Measurements from ENCODE around the gene RASA4.
"Not testable (repeated sequence)": the region's sequence is repeated elsewhere in the genome, so short reads cannot be mapped to it uniquely, and the experiment has no call there.

Gene RASA4

DNA sequence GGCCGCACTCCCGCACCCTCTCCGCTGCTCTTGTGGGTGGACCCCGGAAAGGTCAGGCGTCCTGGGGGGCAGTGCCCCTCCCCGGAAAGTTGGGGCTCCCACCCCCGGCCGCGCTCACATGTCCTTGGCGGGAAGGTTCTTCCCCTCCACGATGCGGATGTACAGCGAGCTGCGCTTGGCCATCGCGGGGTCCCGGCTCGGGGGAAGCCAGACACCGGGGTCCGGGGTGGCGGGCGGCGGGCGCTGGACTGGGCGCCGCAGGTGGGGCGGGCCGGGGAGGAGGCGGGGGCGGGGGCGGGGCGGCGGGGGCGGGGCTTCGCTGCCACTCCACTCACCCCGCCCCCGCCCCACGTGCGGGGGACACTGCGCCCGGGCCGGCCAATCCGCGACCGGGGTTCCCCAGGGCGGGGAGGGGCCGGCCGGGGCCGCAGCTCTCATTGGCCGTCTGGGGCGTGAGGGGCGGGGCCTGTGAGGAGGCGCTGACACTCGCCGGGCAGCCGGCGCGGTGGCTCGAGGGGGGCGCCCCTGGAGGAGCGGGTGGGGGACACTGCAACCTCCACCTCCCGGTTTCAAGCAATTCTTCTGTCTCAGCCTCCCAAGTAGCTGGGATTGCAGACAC is at the start of gene RASA4:
Gene RASA4, minus strand, starts transcription at position 250 of the 619 bp plus-strand sequence. Its CDS starts 67 bp downstream, at position 183.
- not testable (repeated sequence) for DNase-seq

DNA sequence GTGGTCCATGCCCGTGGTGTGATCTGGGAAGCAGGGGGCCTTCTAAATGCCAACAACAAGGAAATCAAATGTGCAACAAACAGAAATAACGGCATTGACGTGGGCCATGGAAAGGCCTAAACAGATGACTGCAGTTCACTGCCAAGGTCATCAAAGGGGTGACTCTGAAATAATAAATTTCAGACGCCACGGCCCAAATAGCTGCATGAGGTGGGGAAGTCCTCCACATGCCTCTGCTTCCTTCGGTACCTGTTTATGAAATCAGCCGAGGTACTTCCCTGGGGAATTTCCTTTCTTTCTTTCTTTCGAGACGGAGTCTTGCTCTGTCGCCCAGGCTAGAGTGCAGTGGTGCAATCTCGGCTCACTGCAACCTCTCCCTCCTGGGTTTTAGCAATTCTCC is 48.2 kb upstream of the RASA4 start:
- DNase-seq, result not testable (repeated sequence)

DNA sequence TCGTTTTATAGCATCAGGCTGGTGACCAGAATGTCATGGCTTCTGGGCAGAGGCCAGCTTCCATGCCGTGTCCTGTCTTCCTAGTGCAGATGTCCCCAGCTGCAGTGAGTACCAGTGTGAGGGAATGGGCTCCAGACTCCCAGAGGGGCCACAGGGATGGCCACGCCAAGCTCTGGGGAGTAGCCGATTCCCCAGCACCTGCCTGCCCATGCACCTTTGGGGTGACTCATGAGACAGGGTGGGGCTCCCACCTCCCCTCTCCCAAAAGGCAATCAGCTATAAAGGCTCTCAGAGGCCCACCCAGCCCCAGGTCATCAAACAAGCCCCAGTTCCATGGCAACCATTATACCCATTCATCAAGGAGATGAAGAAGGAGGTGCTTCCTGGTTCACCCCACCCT is 33.4 kb upstream of the RASA4 start, which contains the start of gene SPDYE2B:
Gene SPDYE2B, plus strand, starts transcription at position 396 of the 400 bp plus-strand sequence. CDS start 2,030 bp downstream, outside the sequence.
- DNase-seq, result not testable (repeated sequence)

DNA sequence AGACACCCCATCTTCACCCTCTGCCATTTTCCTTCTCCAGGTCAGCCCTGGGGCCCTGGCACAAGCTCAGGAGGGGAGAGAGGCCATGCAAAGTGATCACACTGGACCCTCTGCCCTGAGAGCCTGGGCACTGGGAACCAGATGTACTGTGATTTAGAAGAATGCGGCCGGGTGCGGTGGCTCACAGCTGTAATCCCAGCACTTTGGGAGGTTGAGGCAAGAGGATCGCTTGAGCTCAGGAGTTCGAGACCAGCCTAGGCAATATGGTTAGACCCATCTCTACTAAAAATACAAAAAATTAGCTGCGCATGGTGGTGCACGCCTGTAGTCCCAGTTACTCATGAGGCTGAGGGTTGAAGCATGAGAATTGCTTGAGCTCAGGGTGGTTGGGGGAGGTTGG is 31.3 kb upstream of the RASA4 start:
- not testable (repeated sequence) for DNase-seq

DNA sequence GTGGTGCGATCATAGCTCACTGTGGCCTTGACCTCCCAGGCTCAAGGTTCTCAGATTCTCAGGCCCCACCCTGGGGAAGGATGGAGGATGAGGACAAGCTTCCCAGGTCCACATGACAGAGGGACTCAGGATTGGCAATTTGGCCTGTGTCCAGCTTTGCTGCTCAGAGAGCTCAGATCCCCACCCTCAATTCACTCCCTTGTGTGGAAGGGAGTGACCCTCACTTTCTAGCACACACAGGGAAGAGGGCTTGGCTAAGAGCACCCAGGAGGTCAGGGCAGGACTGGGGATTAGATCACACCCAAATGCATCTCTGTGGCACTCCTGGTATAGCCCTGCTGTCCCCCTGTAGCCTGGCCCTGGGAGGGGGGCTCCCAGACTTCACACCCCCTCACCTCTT is 26.8 kb upstream of the RASA4 start:
- not testable (repeated sequence) for DNase-seq

DNA sequence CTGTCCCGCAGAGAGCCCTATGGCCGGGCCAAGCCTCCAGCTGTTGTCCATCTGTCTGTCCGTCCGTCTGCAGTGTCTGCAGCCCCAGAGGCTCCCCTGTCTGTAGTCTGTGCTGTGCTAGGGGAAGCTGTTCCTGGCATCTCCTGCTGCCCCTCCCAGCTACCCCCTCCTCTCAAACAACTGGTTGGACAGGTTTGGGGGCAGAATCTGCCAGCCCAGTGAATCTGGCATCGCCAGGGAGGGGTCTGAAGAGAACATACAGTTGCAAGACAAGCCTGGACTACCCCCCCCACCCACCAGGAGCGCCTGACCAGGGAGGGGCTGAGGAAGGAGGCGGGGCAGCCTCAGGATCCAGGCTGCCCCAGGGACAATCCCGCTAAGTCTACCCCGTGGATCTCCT is 26.1 kb upstream of the RASA4 start, which contains the start of gene UPK3BL1:
Gene UPK3BL1, minus strand, starts transcription at position 101 of the 400 bp plus-strand sequence. Its CDS starts 50 bp downstream, at position 51.
- DNase-seq, result not testable (repeated sequence)

DNA sequence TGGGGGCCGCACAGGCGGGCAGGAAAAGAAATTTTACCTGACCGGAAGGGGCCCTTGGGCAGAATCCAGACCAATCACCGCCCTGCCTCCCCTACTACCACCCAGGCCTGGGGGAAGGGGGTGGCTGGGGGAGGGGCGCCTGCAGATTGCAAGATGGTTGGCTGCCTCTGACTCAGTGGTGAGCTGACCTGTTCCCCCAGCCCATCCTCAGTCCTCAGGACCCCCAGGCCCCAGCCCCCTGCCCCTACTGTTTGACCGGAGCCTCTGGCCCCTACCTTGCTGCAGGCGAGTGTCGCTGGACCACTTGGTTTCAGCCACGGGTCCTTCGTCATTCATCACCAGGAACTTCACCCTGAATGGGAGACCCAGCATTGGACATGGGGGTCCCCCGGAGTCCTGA is 22.3 kb upstream of the RASA4 start:
- not testable (repeated sequence) for DNase-seq

DNA sequence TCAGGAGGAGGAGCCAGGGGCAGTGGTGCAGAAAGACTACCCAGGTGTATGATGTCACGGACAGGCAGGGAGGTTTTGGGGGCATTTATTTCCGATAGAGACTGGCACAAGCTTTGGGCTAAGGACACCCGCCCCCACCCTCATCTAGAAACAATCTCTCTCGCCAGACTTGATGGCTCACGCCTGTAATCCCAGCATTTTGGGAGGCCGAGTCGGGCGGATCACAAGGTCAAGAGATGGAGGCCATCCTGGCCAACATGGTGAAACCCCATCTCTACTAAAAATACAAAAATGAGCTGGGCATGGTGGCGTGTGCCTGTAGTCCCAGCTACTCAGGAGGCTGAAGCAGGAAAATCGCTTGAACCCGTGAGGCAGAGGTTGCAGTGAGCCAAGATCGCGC is 20.4 kb upstream of the RASA4 start:
- not testable (repeated sequence) for DNase-seq

DNA sequence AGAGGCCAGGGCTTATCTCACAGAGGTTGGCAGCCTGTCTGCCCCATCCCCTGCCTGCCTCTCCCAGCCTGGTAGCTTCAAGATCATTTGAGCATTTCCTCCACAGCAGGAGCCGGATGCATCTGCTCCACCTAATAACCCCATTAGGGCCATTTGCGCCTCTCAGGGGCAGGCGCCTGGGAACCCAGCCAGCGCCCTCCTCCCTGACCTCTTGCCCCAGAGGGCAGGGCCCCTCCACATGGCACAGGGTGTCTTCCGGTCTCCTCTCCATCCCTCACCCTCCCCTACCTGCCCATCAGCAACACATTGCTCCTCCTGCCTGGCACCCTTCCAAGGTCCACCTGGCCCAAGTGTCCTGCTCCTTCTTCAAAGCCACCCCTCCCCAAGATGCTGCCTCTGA is 18.8 kb upstream of the RASA4 start:
- not testable (repeated sequence) for DNase-seq

DNA sequence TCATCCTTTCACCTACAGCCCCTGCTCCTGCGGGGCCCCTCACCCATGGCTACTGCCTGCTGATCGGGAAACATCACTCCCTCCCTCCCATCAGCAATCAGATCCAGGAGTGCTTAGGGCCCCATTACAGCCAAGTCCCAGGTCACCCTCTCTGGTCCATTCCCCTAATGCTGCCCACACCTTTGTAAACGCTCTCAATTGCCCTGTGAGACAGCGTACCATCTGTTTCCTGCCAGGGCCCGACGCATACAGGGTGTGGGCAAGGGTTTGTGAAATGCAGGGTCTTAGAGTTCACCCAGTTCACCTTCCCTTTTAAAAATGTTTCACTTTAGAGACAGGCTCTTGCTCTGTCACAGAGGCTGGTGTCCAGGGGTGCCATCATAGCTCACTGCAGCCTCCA is 17.7 kb upstream of the RASA4 start:
- DNase-seq, result not testable (repeated sequence)

DNA sequence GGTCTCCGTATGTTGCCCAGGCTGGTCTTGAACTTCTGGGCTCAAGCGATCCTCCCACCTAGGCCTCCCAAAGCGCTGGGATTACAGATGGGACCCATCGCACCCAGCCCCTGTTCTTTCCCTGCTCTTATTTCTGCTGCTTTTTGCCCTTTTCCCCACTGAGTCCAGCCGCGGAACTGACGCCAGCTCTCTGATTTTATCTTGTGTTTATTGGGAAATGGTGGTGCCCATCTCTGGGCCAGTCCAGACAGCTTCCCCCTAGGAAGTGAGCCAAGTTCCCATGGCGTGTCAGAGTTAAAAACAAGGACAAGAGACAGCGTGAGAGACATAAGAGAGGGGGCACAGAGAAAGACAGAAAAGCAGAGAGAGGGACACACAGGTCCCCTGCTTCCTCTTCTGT is 14.1 kb upstream of the RASA4 start:
- DNase-seq, result not testable (repeated sequence)

DNA sequence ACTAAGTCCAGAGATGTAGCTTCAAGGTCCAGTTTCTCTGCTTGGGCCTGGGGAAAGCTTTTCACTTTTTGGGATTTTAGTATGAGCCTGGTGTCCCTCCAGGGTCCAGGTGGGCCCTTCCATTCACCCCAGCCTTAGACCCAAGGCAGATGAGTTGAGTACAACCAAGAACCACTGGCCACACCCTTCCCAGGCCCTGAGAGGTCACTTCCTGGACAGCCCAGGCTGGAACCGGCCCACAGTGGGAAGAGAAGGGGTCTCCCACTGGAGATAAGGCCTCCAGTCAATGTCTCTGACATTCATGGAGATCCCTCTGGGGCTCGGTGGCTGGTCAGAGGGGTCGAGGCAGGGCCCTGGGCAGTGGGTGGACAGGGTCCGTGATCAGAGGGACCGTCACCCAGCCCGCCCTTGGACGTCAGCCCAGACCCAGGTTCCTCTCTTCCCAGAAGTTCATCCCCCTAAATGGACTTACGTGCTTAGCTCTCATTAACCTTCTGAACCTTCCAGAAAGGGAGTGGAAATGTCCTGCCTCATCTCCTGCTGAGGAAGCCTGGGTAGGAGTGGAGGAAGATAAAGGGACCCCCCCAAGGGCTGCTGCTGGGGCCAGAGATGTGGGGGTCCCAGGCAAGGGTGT is 10.8 kb upstream of the RASA4 start:
- DNase-seq, result not testable (repeated sequence)

DNA sequence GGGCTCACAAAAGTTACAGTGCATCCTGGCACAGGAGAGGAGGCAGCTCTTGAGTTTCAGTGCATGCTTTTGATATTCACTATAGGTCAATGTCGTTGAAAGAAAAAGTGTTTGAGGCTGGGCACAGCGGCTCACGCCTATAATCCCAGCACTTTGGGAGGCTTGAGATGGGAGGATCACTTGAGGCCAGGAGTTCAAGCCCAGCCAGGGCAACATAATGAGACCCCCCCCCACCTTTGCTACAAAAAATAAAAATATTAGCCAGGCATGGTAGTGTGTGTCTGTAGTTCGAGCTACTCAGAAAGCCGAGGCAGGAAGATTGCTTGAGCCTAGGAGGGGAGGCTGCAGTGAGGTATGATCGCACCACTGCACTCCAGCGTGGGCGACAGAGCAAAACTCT is 1.6 kb upstream of the RASA4 start:
- DNase-seq, result not testable (repeated sequence)

DNA sequence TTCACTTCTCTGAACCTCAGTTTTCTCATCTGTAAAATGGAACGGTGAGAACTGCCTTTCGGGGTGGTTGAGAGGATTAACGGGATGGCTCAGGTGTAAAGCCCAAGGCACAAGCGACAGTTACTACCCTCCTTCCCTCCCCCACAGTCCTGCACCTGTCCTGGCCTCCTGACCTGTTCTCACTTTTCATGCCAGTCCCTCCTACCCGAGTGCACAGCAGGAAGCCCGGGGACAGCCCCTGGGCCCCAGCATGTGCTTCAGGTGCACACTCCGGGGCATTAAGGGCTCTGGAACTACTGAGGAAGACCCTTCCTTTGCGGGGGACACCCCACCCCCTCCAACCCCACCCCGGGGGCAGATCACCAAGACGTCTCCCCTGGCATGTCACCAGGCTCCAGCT is 626 bp downstream of the RASA4 start:
- not testable (repeated sequence) for DNase-seq

DNA sequence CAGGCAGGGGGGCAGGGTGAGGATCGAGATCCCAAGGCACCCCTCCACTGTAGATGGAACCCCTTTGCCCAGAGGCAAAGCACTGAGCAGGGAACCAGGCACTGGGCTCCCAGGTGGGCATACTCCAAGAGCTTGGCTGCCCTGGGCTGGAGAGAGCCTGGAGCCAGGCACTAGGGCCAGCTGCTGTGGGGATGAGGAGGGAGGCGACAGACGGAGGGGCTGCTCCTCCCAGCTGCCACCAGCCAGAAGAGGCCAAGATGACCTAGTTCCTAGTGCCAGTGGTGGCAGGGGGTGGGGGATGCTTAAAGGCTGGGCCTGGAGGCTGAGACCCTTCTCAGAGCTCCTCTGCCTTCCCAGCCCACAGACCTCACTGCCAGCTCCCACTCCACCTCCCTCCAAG is 1.7 kb downstream of the RASA4 start:
- not testable (repeated sequence) for DNase-seq

DNA sequence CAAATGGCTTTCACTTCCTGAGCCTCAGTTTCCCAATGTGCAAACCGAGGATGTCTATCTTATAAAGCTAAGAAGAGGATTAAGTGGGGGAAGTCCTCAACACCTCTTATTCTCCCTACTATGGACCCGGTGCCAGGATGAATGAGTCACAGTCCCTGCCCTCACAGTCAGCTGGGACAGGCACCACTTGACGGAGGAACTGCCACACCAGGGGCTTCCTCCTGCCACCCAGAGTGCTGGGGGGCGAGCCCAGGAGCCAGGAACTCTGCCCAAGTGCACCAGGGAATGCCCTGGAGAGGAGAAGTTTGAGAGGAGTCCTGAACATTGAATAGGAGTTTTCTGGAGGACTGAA is 2.2 kb downstream of the RASA4 start:
- not testable (repeated sequence) for DNase-seq

DNA sequence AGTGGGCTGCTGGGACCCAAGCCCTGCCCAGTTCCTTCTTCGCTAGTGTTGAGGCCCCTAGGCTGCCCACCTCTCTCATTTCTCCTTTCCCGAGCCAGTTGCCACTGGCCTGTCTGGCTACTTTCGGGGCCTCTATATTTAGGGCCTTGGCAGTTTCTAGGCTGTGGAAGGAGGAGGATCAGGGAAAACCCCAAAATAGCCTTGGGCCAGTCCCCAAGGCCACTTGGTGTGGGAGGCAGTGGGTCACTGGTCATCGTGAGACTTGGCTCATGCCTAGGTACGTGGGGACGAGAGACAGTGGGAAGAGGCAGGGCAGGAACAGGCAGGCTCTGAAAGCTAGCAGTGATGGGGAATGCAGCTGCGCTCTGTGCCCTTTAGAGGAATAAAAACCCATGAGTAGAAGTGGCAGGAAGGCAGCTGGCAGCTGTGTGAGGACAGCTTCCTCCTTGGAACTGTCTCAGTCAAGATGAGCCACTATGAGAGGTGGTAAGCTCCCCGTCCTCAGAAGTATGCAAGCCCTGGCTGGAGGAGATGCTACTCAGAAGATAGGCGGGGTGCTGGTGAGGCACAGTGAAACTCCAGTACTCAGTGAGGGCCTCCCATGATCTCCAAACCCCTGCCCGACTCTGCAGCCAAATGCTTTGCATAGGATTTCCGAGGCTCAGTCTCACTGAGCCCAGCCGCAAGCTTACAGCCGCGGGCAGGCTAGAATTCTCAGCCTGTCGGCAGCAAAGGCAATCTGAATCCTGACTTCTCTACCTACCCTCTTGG is 2.8 kb downstream of the RASA4 start:
- not testable (repeated sequence) for DNase-seq

DNA sequence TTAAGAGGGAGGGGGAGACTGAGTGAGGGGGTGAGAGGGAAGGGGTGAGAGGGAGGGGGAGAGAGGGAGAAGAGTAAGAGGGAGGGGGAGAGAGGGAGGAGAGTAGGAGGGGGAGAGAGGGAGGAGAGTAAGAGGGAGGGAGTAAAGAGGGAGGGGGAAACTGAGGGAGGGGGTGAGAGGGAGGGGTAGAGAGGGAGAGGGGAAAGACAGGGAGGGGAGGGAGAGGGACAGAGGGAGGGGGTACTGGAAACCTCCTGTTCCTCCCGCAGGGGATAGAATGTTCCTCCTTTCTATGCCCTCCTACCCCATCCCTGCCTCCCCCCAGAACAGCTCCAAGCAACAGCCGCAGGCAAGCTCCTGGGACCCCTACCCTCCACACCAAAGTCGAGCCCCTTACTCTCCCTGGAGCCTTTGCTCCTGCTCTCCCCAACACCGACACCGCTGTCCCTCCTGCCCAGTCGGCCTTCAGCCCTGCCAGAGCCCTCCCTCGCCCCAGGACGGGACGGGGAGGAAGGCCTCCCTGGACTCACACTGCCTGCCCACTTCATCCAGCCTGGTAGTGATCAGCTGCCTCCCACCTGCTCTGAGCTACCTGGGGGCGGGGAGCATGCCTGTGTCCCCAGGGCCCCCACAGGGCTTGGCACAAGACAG is 4.8 kb downstream of the RASA4 start:
- DNase-seq, result not testable (repeated sequence)

DNA sequence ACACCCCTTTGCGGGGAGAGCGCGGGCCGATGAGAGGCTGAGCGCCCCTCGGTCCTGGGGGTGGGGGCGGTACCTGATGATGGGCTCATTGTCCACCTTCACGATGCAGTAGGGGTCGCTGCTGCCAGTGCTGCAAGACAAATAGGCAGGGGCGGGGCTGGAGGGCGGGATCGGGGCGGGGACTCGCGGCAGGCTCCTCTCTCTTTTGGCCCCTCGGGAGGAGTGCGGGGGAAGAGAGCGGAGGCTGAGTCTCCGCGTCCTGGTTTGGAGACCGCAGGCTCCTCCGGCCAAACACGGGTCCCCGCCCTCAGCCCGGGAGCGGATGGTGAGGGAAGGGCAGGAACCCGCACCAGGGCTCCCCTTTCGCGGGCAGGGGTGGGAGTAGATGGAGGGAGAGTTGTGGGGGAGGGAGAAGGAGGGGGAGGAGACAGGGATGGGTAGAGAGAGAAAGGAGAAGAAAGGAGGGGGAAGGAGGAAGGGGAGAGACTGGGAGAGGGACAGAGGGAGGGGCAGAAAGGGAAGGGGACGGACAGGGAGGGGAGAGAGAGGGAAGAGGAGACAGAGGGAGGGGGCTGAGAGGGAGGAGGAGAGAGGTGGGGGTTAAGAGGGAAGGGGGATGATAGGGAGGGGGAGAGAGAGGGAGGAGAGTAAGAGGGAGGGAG is 5.4 kb downstream of the RASA4 start:
- DNase-seq, result not testable (repeated sequence)

DNA sequence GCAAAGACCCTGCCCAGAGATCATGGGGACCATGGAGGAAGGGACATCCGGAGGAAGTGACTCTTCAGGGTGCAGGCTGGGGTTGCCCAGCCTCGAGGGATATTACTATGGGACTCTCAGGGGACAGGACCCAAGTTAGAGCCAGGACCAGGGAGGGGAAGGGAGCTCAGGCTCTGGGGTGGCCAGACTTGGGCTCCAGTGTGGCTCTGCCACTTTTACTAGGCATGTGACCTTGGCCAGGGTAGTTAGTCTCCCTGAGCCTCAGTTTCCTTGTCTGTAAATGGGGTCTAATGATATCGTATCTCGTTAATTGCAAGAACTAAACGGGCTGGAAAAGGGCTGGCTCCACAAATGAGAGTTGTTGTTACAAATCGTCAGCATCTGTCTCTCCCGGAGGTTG is 6.1 kb downstream of the RASA4 start:
- not testable (repeated sequence) for DNase-seq

DNA sequence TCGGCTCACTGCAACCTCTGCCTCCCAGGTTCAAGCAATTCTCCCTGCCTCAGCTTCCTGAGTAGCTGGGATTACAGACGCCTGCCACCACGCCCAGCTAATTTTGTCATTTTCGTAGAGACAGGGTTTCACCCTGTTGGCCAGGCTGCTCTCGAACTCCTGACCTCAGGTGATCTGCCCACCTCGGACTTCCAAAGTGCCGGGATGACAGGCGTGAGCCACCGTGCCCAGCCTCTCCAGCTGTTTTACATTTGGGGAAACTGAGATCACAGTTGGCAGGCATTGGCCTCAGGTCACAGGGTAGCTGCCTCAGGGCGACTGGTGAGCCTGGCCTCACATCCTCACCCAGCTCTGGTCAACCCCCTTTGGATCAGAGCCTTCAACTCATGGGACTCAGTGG is 6.8 kb downstream of the RASA4 start:
- DNase-seq, result not testable (repeated sequence)

DNA sequence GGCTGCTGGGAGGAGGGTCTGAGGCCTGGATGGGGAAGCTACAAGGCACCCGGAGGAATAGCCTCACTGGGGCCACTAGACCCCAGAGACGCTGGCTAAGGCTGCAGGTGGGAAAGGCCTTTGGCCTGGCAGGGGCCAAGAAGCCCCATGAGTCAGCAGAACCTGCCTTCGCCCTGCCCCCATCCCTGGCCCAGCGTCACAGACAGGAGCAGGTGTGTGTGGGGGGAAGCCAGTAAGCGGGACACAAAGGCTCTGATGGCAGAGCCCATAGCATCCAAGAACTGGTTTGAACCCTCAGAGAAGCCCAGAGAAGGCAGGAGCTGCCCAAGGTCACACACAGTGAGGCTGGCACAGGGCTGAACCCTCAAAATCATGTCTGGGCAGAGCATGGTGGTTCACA is 9.7 kb downstream of the RASA4 start:
- not testable (repeated sequence) for DNase-seq
